Activated CD4-positive, alpha-beta T cell treated with anti-CD3 and anti-CD28 coated beads, Interleukin-2, amount 50 U/mL, for 24 hours (primary cell): Measurements from ENCODE around the gene EMC9.

Source experiments
- DNase-seq, 2 donors: peaks; one replicate each; pipeline ENCODE4 v3.0.0-alpha.2; 2020; ENCODE audit warnings: low read depth in 1 of 2, low spot score in 1 of 2

The EMC9 gene

GRCh38 chr14:24132061-24132685, 9.2 kb downstream of the EMC9 start:
- no peak for DNase-seq

DNA sequence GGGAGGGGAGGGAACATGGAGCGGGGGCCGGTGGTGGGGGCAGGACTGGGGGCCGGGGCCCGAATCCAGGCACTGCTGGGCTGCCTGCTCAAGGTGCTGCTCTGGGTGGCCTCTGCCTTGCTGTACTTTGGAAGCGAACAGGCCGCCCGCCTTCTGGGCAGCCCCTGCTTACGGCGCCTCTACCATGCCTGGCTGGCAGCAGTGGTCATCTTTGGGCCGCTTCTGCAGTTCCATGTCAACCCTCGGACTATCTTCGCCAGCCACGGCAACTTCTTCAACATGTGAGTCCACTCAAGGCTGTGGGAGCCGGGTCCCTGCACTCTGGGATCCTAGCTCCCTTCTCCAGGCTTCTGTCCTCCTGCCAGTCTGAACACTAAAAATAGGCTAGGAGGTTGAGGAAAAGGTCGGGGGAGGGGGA, 9.8 kb downstream of the EMC9 start:
- DNase-seq = no peak

DNA sequence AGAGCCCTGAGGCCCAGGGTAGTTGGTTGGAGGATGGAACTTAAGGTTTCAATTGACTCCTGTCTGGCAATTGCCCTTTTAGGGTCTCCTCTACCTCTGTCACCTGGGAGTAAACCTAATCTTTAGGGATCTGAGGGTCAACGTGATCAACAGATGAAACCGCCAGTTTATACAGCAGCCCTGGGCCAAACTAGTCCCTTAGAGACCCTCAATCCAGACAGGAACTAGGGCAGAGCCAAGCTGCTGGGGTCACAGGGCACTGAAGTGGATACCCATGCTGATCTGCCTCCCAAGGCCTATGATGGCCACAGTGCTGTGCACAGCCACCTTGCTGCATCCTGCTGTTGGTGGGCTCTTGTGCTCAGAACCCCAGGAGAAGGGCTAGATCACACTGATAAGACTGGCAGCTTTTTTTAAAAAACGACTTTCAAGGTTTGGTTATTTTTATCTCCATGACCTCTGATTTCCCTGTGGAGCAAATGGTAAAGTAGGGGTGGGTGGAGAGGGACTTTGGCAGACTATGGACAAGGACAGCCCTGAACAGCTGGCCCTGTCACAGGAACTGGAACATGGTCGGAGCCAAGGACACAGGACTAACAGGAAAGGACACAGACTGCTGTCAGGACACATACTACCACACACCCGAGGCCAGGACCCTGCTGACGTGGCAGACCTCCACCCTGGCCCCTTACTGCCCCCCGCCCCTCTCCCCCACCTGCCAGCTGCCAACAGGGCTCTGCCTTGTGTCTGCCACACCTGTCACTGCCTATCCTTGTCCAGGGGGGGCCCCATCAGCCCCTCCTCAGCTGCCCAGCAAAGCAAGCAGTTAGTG, 10.5 kb downstream of the EMC9 start:
- no peak for DNase-seq

DNA sequence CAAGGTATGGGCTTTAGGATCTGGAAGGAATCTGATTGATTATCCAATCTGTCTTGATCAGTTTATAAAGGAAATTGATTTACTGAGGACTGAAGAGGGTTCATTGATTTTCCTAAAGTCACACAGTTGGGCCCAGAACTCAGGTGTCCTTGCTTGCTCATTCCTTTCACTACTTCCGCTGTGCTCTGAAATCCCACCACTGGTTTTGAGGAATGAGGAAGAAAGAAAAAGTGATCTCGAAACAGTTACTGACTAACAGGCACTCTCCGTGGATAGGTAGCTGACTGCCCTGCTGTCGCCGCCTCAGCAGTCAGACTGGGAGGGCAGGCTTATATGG, 11.0 kb downstream of the EMC9 start, which contains the start of gene FITM1:
TSS of gene FITM1 (plus strand) at position 280 of the 337 bp plus-strand sequence. CDS start 905 bp downstream, outside the sequence.
- DNase-seq = no peak

DNA sequence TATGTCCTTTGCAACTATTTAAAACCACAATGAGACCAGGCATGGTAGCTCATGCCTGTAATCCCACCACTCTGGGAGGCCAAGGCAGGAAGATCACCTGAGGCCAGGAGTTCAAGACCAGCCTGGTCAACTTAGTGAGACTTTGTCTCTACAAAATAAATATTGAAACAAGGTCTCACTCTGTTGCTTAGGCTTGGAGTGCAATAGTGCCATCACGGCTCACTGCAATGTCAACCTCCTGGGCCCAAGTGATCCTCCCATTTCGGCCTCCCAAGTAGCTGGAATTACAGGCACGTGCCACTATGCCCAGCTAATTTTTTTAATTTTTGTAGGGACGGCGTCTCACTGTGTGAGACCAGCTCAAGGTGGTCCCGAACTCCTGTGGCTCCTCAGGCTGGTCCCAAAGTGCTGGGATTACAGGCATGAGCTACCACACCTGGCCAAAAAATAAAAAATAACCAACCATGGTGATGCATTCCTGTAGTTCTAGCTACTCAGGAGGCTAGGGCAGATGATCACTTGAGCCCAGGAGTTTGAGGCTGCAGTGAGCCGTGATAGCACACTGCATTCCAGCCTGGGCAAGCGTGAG, 11.9 kb downstream of the EMC9 start:
- DNase-seq = no peak

- no peak for DNase-seq
Observed at GRCh38 chr14:24127673-24128072, 13.7 kb downstream of the EMC9 start.

GRCh38 chr14:24126939-24127338, 14.5 kb downstream of the EMC9 start:
- no peak for DNase-seq

GRCh38 chr14:24123424-24124417, 17.7 kb downstream of the EMC9 start:
- no peak for DNase-seq

DNA sequence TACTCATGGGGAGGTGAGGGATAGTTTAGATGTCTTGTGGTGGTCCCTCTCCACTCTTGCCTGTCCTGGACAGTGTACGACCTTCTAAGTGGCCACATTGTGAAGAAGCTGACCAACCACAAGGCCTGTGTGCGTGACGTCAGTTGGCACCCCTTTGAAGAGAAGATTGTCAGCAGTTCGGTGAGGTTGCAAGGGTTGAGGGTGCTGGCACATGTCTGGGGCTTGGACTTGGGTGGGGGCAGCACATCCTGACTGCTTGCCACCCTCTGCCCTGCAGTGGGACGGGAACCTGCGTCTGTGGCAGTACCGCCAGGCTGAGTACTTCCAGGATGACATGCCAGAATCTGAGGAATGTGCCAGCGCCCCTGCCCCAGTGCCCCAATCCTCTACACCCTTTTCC, 18.5 kb downstream of the EMC9 start:
- no peak for DNase-seq

- no peak for DNase-seq
Observed at GRCh38 chr14:24122416-24122815, 19.0 kb downstream of the EMC9 start.

DNA sequence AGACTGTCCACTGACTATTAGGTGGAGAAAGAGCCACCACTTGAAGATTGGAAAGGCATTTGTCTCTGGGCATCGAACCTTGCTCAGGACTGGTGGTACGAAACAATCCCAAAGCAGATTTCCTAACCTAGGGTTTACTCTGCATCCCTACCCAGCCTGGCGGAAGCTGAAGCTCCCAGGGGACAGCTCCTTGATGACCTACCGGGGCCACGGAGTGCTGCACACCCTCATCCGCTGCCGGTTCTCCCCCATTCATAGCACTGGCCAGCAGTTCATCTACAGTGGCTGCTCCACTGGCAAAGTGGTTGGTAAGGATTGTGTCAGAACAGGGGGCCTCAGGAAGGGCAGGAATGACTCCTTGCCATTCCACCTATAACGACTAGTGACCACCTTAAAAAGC, 20.2 kb downstream of the EMC9 start:
- DNase-seq = no peak

- DNase-seq = no peak
Observed at GRCh38 chr14:24119691-24120090, 21.7 kb downstream of the EMC9 start.

GRCh38 chr14:24117179-24117578, 24.2 kb downstream of the EMC9 start:
- DNase-seq = no peak

DNA sequence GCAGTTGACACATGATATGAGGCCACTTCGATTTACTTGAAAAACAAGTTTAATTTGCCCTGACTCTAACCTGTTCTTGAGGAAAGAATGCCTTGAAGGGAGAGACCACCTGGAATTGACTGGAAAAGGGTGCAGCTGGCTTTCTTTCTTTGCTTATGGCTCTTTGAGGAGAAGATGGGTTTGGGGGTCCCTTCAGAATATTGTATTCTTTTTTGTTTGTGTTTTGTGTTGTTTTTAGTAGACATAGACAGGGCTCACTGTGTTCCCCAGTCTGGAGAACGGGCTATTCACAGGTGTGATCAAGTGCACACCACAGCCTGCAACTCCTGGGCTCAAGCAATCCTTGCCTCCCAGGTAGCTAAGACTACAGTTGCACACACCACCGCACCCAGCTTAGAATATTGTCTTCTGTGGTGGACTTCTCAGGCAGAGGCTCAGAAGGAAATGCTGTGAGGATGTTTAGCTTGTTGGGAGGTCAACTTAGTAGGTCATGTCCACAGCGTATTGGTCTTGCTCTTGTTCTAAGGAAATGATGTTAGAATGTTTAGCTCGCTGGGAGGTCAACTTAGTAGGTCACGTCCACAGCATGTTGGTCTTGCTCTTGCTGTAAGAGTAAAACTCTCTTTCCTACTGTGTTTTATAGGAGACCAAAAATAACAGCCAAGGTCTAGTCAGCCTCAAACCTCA, 25.1 kb downstream of the EMC9 start:
- no peak for DNase-seq

DNA sequence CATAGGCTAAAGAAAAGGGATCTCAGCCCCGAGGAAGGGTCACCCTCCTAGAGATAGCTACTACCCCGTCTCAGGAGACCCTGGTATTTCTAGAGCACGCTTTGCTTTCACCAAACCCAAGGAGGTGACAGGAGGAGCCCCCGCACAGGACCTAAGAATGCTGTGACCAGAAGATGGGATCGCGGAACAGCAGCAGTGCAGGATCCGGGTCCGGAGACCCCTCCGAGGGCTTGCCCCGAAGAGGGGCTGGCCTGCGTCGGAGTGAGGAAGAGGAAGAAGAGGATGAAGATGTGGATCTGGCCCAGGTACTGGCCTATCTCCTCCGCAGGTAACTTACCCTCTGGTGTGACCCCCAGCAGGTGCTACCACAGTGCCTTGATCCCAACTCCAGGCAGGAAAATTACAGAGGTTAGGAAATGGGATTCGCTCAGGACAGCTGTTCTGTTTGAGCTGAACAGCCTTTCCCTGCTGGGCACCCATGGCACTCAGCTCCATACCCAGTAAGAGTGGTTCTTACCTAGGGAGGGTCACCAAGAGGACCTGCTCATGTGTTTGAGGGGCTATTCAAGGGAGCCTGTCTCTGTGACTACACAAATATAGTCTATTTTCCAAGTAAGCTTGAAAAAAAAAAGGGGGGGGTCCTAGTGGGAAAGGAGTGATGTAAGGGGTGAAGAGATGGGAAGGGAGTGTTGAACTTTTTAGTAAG, 25.8 kb downstream of the EMC9 start:
- no peak for DNase-seq

DNA sequence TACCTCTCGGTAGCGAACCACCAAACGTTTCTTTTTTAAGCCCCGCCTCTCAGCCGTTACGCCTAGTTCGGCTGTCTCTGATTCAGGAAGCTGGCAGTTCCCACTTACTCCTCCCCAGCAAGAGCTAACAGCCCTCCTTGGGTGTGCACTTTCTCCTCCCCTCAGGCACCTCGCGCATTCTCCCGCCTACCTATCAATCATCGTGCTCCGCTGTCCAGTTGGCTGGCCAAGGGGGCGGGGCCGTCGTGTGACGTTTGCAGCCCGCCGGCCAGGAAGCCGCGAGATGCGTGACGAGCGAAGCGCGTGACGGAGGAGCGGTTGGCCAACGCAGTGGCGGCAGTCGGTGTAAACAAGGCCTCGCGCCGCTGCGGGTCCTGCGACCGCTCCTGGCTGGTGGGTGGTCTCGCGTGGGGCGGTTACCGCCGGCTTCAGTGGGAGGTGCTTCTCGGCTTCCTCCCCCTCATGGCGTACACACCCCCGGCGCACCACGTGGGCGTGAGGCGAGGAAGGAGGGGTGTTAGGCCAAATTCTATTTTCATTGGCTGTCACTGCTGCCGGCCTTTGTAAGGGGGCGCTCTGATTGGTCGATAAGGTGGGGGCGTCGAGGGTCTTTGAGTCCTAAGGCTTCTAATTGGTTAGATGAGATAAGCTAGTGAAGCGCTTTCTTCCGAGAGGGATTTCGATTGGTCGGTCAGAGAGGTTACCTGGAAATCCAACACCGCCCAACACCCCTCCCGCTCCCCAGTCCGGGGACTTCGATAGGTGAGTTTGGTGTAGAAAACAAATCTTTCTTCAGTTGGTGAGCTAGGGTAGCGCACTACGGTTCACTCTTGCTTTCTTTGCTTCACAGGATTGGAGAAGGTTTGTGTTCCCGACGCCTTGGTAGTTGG, 26.6 kb downstream of the EMC9 start, which contains the start of the genes DCAF11 and NRL:
TSS of gene DCAF11 (plus strand) at position 246 of the 890 bp plus-strand sequence. CDS start 818 bp downstream, outside the sequence.
TSS of gene NRL (minus strand) at position 418 of the 890 bp plus-strand sequence. CDS start 32,101 bp downstream, outside the sequence.
- DNase-seq = peak; percentile 98

GRCh38 chr14:24113801-24114531, 27.4 kb downstream of the EMC9 start:
- DNase-seq = peak; percentile 61 to 80

GRCh38 chr14:24113379-24113800, 28.0 kb downstream of the EMC9 start:
- no peak for DNase-seq
